Peyer's patch (tissue), 4 donors: ENCODE measurements around the gene MYOZ1.

Source experiments
- POLR2A ChIP-seq, 2 donors: fragments of 450-650 bp; IDR thresholded peaks; one replicate each; pipeline ENCODE4 v1.5.1; 2017; ENCODE audit warnings: antibody characterized with exemption in 2 of 2, mild to moderate bottlenecking in 2 of 2, moderate library complexity in 2 of 2
- TF ChIP-seq, protein P1 (sequence below), 6 experiments: fragments of 450-650 bp in 4 of 6; fragments of 200-600 bp in 2 of 6; sonication (generic) in 1 of 6; IDR thresholded peaks; one replicate each; pipeline ENCODE4 v1.5.1; 2017 to 2019; ENCODE audit warnings: antibody characterized with exemption in 6 of 6, mild to moderate bottlenecking in 3 of 6, moderate library complexity in 1 of 6

- TF ChIP-seq, protein P1, sequence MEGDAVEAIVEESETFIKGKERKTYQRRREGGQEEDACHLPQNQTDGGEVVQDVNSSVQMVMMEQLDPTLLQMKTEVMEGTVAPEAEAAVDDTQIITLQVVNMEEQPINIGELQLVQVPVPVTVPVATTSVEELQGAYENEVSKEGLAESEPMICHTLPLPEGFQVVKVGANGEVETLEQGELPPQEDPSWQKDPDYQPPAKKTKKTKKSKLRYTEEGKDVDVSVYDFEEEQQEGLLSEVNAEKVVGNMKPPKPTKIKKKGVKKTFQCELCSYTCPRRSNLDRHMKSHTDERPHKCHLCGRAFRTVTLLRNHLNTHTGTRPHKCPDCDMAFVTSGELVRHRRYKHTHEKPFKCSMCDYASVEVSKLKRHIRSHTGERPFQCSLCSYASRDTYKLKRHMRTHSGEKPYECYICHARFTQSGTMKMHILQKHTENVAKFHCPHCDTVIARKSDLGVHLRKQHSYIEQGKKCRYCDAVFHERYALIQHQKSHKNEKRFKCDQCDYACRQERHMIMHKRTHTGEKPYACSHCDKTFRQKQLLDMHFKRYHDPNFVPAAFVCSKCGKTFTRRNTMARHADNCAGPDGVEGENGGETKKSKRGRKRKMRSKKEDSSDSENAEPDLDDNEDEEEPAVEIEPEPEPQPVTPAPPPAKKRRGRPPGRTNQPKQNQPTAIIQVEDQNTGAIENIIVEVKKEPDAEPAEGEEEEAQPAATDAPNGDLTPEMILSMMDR (IDR thresholded peaks at IDR 0.05) = no peak
- TF ChIP-seq POLR2A (IDR thresholded peaks at IDR 0.05) = no peak
These were observed at the start of gene MYOZ1 for GRCh38 chr10:73641328-73642060.
